ENCODE data around the gene CDIP1. TPM values are rescaled to one million over a fixed set of nuclear protein-coding genes. Genes with fewer than 3 reads are reported as not detected.

Gene CDIP1
- total RNA-seq, 2 donors from 2014 or later: 24.5 to 28.2 TPM

- DNase-seq (ENCODE audit: low spot score) (no peak), ATAC-seq (peak in 1 of 2 donors; percentile 58)
- Mint-ChIP-seq H3K27ac (peak overlapping the region; percentile 89 to 96), H3K4me1 (ENCODE audit: low read depth in 2 of 2) (peaks cover 44 to 51% of the 10 kb centered on the region in 2 donors), H3K27me3 (no peaks in the 10 kb centered on the region), H3K9me3 (no peaks in the 10 kb centered on the region), H3K36me3 (peaks cover 5% of the 10 kb centered on the region), H3K4me3 (peak overlapping the region; percentile 59)
These were observed 22.9 kb downstream of the CDIP1 start for GRCh38 chr16:4515611-4516233.

DNA sequence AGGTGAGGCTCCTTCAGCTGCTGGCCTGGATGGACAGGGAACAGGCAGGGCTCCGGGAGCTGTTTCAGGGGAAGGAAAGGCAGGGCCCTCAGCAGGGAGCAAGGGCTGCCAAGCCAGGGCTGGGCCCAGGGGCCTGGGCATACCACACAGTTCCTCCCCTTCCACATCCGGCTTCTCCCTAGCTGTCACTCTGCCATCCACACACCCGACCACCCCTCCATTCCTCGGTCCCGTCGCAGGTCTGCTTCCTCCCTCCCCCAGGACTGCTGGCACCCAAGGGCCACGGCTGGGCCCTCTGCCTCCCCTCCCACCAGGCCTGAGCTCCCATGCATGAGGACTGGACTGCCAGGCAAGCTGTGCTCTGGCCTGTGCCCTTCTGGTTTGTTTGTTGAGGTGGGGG, 24.0 kb downstream of the CDIP1 start:
- Mint-ChIP-seq H3K4me1 (ENCODE audit: low read depth in 2 of 2) (peaks cover 46 to 49% of the 10 kb centered on the region in 2 donors), H3K4me3 (peak overlapping the region; percentile 59), H3K27me3 (no peaks in the 10 kb centered on the region), H3K9me3 (no peaks in the 10 kb centered on the region), H3K27ac (peak overlapping the region; percentile 89 to 96), H3K36me3 (peaks cover 5% of the 10 kb centered on the region)
- peak; percentile 44 to 59 for ATAC-seq
- DNase-seq (ENCODE audit: low spot score): no peak

- Mint-ChIP-seq H3K4me1 (ENCODE audit: low read depth in 2 of 2) (peaks cover 46 to 49% of the 10 kb centered on the region in 2 donors), H3K27ac (peak overlapping the region; percentile 89 to 96), H3K4me3 (peak overlapping the region; percentile 59), H3K9me3 (no peaks in the 10 kb centered on the region), H3K27me3 (no peaks in the 10 kb centered on the region), H3K36me3 (peaks cover 5% of the 10 kb centered on the region)
- ATAC-seq: no peak
- no peak for DNase-seq (ENCODE audit: low spot score)
These were observed 24.7 kb downstream of the CDIP1 start for GRCh38 chr16:4513881-4514280.

- no peaks in the 10 kb centered on the region for H3K9me3 Mint-ChIP-seq
- H3K4me1 Mint-ChIP-seq (ENCODE audit: low read depth in 2 of 2): peaks cover 42 to 46% of the 10 kb centered on the region in 2 donors
- DNase-seq (ENCODE audit: low spot score): no peak
- peak in 1 of 2 donors; percentile 12 for ATAC-seq
- no peaks in the 10 kb centered on the region for H3K27me3 Mint-ChIP-seq
- H3K27ac Mint-ChIP-seq: peak overlapping the region; percentile 89 to 96
- H3K36me3 Mint-ChIP-seq: peaks cover 5% of the 10 kb centered on the region
- no peak overlapping the region for H3K4me3 Mint-ChIP-seq
These were observed 25.3 kb downstream of the CDIP1 start for GRCh38 chr16:4513086-4513860.

- Mint-ChIP-seq H3K36me3 (peaks cover 10% of the 10 kb centered on the region), H3K4me1 (ENCODE audit: low read depth in 2 of 2) (peaks cover 40 to 49% of the 10 kb centered on the region in 2 donors), H3K27me3 (no peaks in the 10 kb centered on the region), H3K9me3 (no peaks in the 10 kb centered on the region), H3K4me3 (peak overlapping the region; percentile 20), H3K27ac (peak overlapping the region; percentile 89 to 96)
- DNase-seq (ENCODE audit: low spot score) (no peak), ATAC-seq (no peak)
These were observed 26.1 kb downstream of the CDIP1 start for GRCh38 chr16:4512473-4512872.

GRCh38 chr16:4511441-4512082, 27.0 kb downstream of the CDIP1 start:
- peak overlapping the region; percentile 89 to 96 for H3K27ac Mint-ChIP-seq
- DNase-seq (ENCODE audit: low spot score): no peak
- H3K9me3 Mint-ChIP-seq: no peaks in the 10 kb centered on the region
- ATAC-seq: no peak
- H3K27me3 Mint-ChIP-seq: no peaks in the 10 kb centered on the region
- H3K4me3 Mint-ChIP-seq: no peak overlapping the region
- peaks cover 40 to 49% of the 10 kb centered on the region in 2 donors for H3K4me1 Mint-ChIP-seq (ENCODE audit: low read depth in 2 of 2)
- H3K36me3 Mint-ChIP-seq: peaks cover 10% of the 10 kb centered on the region

DNA sequence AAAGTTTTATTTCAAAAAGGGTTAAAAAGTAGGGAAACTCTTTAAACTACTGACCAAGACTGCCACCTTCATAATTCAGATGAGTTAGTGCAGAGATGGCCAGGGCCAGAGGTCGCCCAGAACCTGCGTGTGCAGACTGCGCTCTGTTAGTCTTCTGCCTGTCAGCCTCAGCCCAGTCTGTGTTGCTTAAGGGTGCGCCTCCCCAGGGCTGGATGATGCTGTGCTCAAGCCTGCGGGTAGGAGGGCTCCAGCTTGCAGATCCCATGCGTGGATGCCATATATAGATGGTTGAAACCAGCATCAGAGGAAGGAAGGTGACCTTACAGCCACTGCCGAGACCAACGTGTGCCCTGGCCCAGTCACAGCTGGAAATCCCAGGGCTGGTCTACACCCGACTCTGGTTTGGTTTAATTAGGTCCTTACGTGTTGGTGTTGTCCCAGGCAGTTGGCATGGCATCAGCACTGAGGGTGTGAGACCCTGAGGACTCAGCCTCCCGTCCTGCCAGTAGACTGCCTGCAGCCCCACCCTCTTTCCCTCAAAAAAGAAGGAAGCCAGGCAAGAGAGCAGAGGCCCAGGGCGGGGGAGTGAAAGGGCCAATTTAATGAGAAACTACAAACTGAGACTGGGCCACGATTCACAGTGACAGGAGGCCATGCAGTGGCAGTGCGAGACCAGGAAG, 27.7 kb downstream of the CDIP1 start:
- H3K27ac Mint-ChIP-seq: peak overlapping the region; percentile 89 to 96
- H3K27me3 Mint-ChIP-seq: no peaks in the 10 kb centered on the region
- H3K9me3 Mint-ChIP-seq: no peaks in the 10 kb centered on the region
- H3K4me3 Mint-ChIP-seq: peak overlapping the region; percentile 26
- peaks cover 43 to 53% of the 10 kb centered on the region in 2 donors for H3K4me1 Mint-ChIP-seq (ENCODE audit: low read depth in 2 of 2)
- ATAC-seq (no peak), DNase-seq (ENCODE audit: low spot score) (no peak)
- H3K36me3 Mint-ChIP-seq: peaks cover 10% of the 10 kb centered on the region

GRCh38 chr16:4510131-4510530, 28.4 kb downstream of the CDIP1 start:
- H3K27me3 Mint-ChIP-seq: no peaks in the 10 kb centered on the region
- no peaks in the 10 kb centered on the region for H3K9me3 Mint-ChIP-seq
- DNase-seq (ENCODE audit: low spot score) (no peak), ATAC-seq (no peak)
- no peak overlapping the region for H3K4me3 Mint-ChIP-seq
- peaks cover 10% of the 10 kb centered on the region for H3K36me3 Mint-ChIP-seq
- H3K27ac Mint-ChIP-seq: peak overlapping the region; percentile 89 to 96
- H3K4me1 Mint-ChIP-seq (ENCODE audit: low read depth in 2 of 2): peaks cover 43 to 52% of the 10 kb centered on the region in 2 donors

DNA sequence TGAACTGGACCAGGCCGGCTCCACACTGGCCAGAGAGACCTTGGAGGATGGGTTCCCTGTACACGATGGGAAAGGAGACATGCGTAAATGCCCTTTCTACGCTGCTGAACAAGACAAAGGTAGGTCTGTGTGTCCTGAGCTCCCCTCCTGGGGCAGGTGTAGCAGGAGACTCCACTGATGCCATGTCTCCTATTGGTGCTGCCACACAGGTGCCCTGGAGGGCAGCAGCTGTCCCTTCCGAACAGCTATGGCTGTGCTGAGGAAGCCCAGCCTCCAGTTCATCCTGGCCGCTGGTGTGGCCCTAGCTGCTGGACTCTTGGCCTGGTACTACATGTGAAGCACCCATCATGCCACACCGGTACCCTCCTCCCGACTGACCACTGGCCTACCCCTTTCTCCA, 29.2 kb downstream of the CDIP1 start:
- Mint-ChIP-seq H3K27me3 (no peaks in the 10 kb centered on the region), H3K4me1 (ENCODE audit: low read depth in 2 of 2) (peaks cover 40 to 50% of the 10 kb centered on the region in 2 donors), H3K9me3 (no peaks in the 10 kb centered on the region), H3K27ac (peak overlapping the region in 1 of 2 donors; percentile 96), H3K36me3 (peaks cover 10% of the 10 kb centered on the region), H3K4me3 (no peak overlapping the region)
- ATAC-seq: no peak
- no peak for DNase-seq (ENCODE audit: low spot score)

DNA sequence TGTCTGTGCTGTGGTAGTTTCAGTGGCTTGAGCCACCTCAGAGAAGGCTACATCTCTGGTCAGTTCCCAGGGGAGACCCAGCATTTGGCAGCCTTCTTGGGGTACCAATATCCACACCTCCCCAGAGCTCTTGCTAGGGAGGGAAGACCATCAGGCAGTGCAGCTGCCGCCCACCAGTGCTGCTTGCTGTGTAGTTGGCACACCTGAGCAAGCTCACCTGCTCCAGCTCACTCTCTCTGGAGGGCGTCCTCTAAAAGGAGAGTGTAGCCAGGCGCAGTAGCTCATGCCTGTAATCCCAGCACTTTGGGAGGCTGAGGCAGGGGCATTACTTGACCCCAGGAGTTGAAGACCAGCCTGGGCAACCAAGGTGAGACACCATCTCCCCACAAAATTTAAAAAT, 29.8 kb downstream of the CDIP1 start:
- Mint-ChIP-seq H3K9me3 (no peaks in the 10 kb centered on the region), H3K4me3 (no peak overlapping the region), H3K27ac (peak overlapping the region in 1 of 2 donors; percentile 96), H3K4me1 (ENCODE audit: low read depth in 2 of 2) (peaks cover 39 to 48% of the 10 kb centered on the region in 2 donors), H3K36me3 (peaks cover 10% of the 10 kb centered on the region), H3K27me3 (no peaks in the 10 kb centered on the region)
- DNase-seq (ENCODE audit: low spot score) (no peak), ATAC-seq (no peak)

DNA sequence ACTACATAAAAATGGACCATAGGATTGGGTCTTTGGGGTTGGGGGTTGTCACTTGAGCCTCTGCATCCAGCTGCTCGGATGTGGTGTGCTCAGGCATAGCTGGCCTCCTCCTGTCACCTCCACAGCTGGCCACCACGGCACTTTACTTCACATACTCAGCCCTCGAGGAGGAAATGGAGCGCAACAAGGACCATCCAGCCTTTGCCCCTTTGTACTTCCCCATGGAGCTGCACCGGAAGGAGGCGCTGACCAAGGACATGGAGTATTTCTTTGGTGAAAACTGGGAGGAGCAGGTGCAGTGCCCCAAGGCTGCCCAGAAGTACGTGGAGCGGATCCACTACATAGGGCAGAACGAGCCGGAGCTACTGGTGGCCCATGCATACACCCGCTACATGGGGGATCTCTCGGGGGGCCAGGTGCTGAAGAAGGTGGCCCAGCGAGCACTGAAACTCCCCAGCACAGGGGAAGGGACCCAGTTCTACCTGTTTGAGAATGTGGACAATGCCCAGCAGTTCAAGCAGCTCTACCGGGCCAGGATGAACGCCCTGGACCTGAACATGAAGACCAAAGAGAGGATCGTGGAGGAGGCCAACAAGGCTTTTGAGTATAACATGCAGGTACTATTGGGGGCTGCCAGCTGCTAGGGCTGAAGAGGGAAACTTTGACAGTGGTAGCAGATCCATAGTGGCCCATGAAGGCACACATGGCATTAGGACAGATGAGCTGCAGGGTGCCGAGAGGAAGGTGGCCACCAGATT, 30.8 kb downstream of the CDIP1 start:
- no peak for ATAC-seq
- no peaks in the 10 kb centered on the region for H3K9me3 Mint-ChIP-seq
- H3K36me3 Mint-ChIP-seq: peaks cover 10% of the 10 kb centered on the region
- H3K4me1 Mint-ChIP-seq (ENCODE audit: low read depth in 2 of 2): peaks cover 46 to 49% of the 10 kb centered on the region in 2 donors
- H3K27me3 Mint-ChIP-seq: no peaks in the 10 kb centered on the region
- H3K27ac Mint-ChIP-seq: peak overlapping the region; percentile 12 to 68
- DNase-seq (ENCODE audit: low spot score): no peak
- no peak overlapping the region for H3K4me3 Mint-ChIP-seq

DNA sequence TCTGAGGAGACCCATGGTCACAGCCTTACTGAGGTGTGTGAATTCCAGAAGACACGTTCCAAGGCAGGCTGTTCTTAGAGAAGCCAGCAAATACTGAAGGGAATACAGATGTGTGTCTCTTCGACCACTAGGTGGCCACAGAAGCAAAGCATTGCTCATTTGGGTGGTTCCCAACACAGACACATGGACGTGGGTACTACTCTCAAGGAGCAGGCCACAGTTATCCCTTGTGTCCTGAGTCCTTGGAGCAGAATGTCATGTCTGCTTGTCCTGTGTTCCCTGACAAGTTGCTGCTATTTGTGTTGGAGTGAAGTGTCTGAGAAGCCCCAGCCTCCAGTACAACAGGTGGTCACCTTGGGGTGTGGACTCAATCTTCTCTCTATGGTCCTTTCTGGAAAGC, 32.1 kb downstream of the CDIP1 start:
- DNase-seq (ENCODE audit: low spot score): peak; percentile 69
- Mint-ChIP-seq H3K9me3 (no peaks in the 10 kb centered on the region), H3K27ac (peak overlapping the region; percentile 93 to 95), H3K27me3 (no peaks in the 10 kb centered on the region), H3K4me1 (ENCODE audit: low read depth in 2 of 2) (peaks cover 46 to 47% of the 10 kb centered on the region in 2 donors), H3K36me3 (peaks cover 10% of the 10 kb centered on the region), H3K4me3 (peak overlapping the region; percentile 88)
- peak; percentile 72 to 74 for ATAC-seq

Data from natural killer cell treated with Interleukin-12 subunit alpha and Interleukin-12 subunit beta and Interleukin-15 and Interleukin-18, amount 100 ng/mL, for 72 hours (primary cell).